OCI-LY1 (cell line): ENCODE measurements around the gene TBCD.

ENCODE experiments used
- H2AFZ ChIP-seq: fragments of 200-600 bp; sonication (generic), shearing (Covaris generic); 2 replicates; pipeline ENCODE4 v1.6.0; 2014; ENCODE audit warnings: antibody characterized with exemption, mild to moderate bottlenecking, low read length
- H3F3A ChIP-seq: fragments of 200-600 bp; sonication (generic), shearing (Covaris generic); 2 replicates; pipeline ENCODE4 v1.6.0; 2014; ENCODE audit warnings: mild to moderate bottlenecking, antibody characterized with exemption, low read length, moderate library complexity; ENCODE audit not compliant: insufficient read depth
- H3K27ac ChIP-seq: fragments of 200-600 bp; sonication (generic); 2 replicates; pipeline ENCODE4 v1.5.1; 2014; ENCODE audit warnings: low read length, mixed run types, mild to moderate bottlenecking, low read depth; ENCODE audit not compliant: poor library complexity, severe bottlenecking
- H3K27me3 ChIP-seq: fragments of 200-600 bp; sonication (generic); 2 replicates; pipeline ENCODE4 v1.6.0; 2014; ENCODE audit warnings: antibody characterized with exemption, mild to moderate bottlenecking, low read length, moderate library complexity; ENCODE audit not compliant: insufficient read depth
- H3K36me3 ChIP-seq: fragments of 200-600 bp; sonication (generic); 2 replicates; pipeline ENCODE4 v1.6.1; 2014; ENCODE audit warnings: mild to moderate bottlenecking, antibody characterized with exemption, low read length, moderate library complexity, mixed read lengths; ENCODE audit not compliant: insufficient read depth
- H3K4me1 ChIP-seq: fragments of 200-600 bp; sonication (generic); 2 replicates; pipeline ENCODE4 v1.5.1; 2014; ENCODE audit warnings: mild to moderate bottlenecking, low read length, moderate library complexity; ENCODE audit not compliant: insufficient read depth, severe bottlenecking
- H3K4me2 ChIP-seq: fragments of 200-600 bp; sonication (generic), shearing (Covaris generic); 2 replicates; pipeline ENCODE4 v1.6.1; 2014; ENCODE audit warnings: low read length
- H3K4me3 ChIP-seq: fragments of 200-600 bp; sonication (generic); 2 replicates; pipeline ENCODE4 v1.5.1; 2014; ENCODE audit warnings: low read length, low read depth, mild to moderate bottlenecking, mixed read lengths; ENCODE audit not compliant: poor library complexity, severe bottlenecking
- H3K79me2 ChIP-seq: fragments of 200-600 bp; shearing (Covaris generic); 2 replicates; pipeline ENCODE4 v1.6.1; 2016; ENCODE audit warnings: mixed run types, low read length, mixed read lengths; ENCODE audit not compliant: insufficient read depth
- H3K9ac ChIP-seq: fragments of 200-600 bp; sonication (generic), shearing (Covaris generic); 2 replicates; pipeline ENCODE4 v1.6.1; 2014; ENCODE audit warnings: mild to moderate bottlenecking, low read length, mixed read lengths
- H3K9me2 ChIP-seq: fragments of 200-600 bp; sonication (generic), shearing (Covaris generic); 2 replicates; pipeline ENCODE4 v1.6.1; 2014; ENCODE audit warnings: low read depth, mild to moderate bottlenecking, low read length, mixed read lengths
- H3K9me3 ChIP-seq: fragments of 200-600 bp; shearing (Covaris generic); 2 replicates; pipeline ENCODE4 v1.6.1; 2014; ENCODE audit warnings: low read length, mixed read lengths
- H4K20me1 ChIP-seq: fragments of 200-600 bp; sonication (generic), shearing (Covaris generic); 2 replicates; pipeline ENCODE4 v1.6.0; 2016; ENCODE audit warnings: mild to moderate bottlenecking, low read length; ENCODE audit not compliant: insufficient read depth
- CTCF ChIP-seq: fragments of 200-600 bp; sonication (generic), shearing (Covaris generic); IDR thresholded peaks from 2 replicates; pipeline ENCODE4 v1.5.1; 2017; ENCODE audit warnings: mild to moderate bottlenecking, antibody characterized with exemption, low read length, moderate library complexity, mixed read lengths
- EZH2 ChIP-seq: fragments of 200-600 bp; sonication (generic), shearing (Covaris generic); IDR thresholded peaks from 2 replicates; pipeline ENCODE4 v1.8.0; 2017; ENCODE audit warnings: borderline replicate concordance, mixed run types, mild to moderate bottlenecking, antibody characterized with exemption, low read length, moderate library complexity, mixed read lengths

TBCD gene

GRCh38 chr17:82703935-82704865 lies 47.7 kb upstream of the TBCD start:
- Histone ChIP-seq H3K36me3 (no peaks in the 10 kb centered on the region), H3K4me2 (no peak overlapping the region), H4K20me1 (no peaks in the 10 kb centered on the region), H3K27ac (no peak overlapping the region), H3K79me2 (no peaks in the 10 kb centered on the region), H3K9me2 (no peaks in the 10 kb centered on the region), H2AFZ (no peak overlapping the region), H3K27me3 (peaks cover 10% of the 10 kb centered on the region; the same call in 1 of the 2 replicates), H3K4me3 (no peak overlapping the region), H3F3A (no peaks in the 10 kb centered on the region), H3K9ac (no peak overlapping the region), H3K9me3 (no peaks in the 10 kb centered on the region), H3K4me1 (peaks cover 6% of the 10 kb centered on the region)
- TF ChIP-seq CTCF (no peak), EZH2 (no peak)

- Histone ChIP-seq H3K9me2 (no peaks in the 10 kb centered on the region), H3K36me3 (no peaks in the 10 kb centered on the region), H3K9me3 (no peaks in the 10 kb centered on the region), H3K4me2 (no peak overlapping the region), H3K27me3 (peaks cover 10% of the 10 kb centered on the region; the same call in 1 of the 2 replicates), H3F3A (no peaks in the 10 kb centered on the region), H3K79me2 (no peaks in the 10 kb centered on the region), H3K4me3 (no peak overlapping the region), H3K27ac (no peak overlapping the region), H3K4me1 (peaks cover 5% of the 10 kb centered on the region), H3K9ac (no peak overlapping the region), H2AFZ (no peak overlapping the region), H4K20me1 (no peaks in the 10 kb centered on the region)
- TF ChIP-seq CTCF = no peak
- TF ChIP-seq EZH2 = no peak
Measured at GRCh38 chr17:82704886-82705285, 47.0 kb upstream of the TBCD start.

GRCh38 chr17:82705756-82706155 lies 46.1 kb upstream of the TBCD start:
- no peak for TF ChIP-seq EZH2
- TF ChIP-seq CTCF = no peak
- Histone ChIP-seq H3K27ac (no peak overlapping the region), H4K20me1 (no peaks in the 10 kb centered on the region), H3K4me1 (peaks cover 5% of the 10 kb centered on the region), H3K9me2 (no peaks in the 10 kb centered on the region), H3K9ac (no peak overlapping the region), H2AFZ (no peak overlapping the region), H3K79me2 (no peaks in the 10 kb centered on the region), H3K4me2 (no peak overlapping the region), H3F3A (no peaks in the 10 kb centered on the region), H3K9me3 (no peaks in the 10 kb centered on the region), H3K4me3 (no peak overlapping the region), H3K36me3 (no peaks in the 10 kb centered on the region), H3K27me3 (peaks cover 10% of the 10 kb centered on the region; the same call in 1 of the 2 replicates)
